KG1 (cell line): ENCODE measurements around the gene SLC6A19.
"Not testable (repeated sequence)": the region's sequence is repeated elsewhere in the genome, so short reads cannot be mapped to it uniquely, and the experiment has no call there.

Source experiments
- DNase-seq: peaks from one replicate; lab custom pipeline; 2025; lab: John Stamatoyannopoulos, UW

SLC6A19 gene

DNA sequence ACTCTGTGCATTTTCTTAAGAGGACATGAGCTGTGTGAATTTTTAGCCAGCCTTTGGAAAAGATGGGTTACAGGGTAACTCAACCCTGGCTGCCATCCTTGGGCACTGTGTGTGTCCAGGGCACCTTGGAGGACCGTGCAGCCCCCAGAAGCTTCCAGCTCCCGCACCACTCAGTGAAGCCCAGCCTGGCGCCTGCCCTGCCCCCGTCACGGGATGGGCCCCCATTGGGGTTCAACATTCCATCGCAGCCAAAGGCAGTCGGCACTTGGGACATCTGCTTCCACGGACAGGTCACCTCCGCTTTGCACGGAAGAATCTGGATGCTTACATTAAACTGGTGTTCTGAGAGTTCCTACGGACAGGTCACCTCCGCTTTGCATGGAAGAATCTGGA is 21.9 kb downstream of the SLC6A19 start:
- DNase-seq, result no peak

DNA sequence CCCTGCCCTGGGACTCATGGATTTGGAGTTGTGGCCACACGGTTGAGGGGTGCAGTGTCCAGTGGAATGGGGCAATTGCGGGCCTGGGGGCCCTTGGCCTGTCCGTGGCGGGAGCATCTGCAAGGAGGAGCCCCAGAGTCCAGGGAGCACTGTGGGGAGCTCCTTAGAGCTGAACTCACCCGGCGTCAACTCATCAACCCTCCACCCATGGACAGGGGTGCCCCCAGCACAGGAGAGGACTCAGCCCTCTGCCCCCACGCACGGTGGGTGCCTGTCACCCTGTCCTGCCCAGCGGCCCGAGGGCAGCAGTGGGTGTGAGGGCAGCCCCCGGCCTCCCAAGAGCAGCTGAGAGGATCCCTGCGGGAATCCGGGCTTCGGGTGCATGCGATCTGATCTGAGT is 23.2 kb downstream of the SLC6A19 start:
- no peak for DNase-seq

DNA sequence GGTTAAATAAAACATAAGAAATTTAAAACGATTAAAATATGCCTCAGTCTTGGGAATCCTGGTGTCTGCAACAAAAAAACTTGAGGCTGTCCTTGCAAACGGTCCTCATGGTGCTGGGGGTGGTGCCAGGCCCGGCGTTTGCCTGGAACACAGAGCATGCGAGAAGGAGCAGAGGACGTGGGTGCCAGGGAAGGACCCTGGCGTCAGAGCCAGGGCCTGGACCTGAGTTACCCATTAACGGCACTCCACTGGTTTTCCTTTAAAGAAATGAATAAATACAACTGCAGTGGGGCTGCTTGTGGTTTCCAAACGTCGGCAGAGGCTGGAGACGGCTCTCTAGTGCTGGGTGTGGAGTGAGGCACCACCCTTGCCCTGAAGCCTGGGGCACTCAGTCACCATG is 23.7 kb downstream of the SLC6A19 start, which contains the start of gene SLC6A18:
TSS of gene SLC6A18 (plus strand) at position 301 of the 400 bp plus-strand sequence. CDS start at position 398, 97 bp downstream.
- no peak for DNase-seq

DNA sequence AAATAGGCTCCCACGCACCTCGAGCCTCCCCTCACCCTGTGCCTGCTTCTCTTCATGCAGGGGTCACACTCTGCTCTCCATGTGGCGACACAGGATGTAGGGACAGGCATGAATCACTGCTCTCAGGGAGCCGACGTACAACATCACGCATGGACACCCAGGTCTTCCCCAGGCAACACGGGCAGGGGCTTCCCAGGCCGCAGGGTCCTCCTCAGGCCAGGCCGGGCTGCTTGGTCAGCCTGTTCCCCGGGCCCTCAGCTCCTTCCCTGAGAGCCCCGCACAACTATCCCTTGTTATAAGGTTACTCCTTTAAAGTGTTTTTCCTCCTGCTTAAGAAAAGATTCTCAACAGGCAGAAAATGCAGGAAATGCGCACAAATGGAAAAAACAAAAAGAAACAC is 24.8 kb downstream of the SLC6A19 start:
- DNase-seq, result no peak

DNA sequence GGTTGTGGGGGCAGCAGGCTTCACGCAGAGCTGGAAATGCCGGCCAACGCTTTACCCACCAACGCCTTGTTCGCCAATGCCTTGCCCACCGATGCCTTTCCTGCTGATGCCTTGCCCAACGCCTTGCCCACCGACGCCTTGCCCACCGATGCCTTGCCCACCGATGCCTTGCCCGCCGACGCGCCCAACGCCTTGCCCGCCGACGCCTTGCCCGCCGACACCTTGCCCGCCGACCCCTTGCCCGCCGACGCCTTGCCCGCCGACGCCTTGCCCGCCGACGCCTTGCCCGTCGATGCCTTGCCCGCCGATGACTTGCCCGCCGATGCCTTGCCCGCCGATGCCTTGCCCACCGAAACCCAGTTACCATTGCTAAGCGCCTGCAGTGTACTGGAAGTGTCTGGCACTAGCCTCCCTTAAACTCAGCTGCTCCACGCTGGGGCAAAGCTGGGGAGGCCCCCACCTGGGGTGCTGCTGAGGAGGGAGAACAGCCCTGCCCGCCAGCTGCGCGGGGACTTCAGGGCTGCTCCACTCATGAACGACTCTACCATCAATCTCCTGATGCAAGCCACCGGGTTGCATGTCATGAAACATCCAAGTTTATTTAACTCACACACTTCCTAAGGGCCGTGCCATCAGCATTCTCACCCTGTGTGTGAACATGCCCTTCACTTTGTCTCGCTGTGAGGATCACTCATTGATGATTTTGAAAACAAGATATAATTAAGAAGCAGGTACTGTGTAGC is 25.6 kb downstream of the SLC6A19 start:
- DNase-seq, result no peak

DNA sequence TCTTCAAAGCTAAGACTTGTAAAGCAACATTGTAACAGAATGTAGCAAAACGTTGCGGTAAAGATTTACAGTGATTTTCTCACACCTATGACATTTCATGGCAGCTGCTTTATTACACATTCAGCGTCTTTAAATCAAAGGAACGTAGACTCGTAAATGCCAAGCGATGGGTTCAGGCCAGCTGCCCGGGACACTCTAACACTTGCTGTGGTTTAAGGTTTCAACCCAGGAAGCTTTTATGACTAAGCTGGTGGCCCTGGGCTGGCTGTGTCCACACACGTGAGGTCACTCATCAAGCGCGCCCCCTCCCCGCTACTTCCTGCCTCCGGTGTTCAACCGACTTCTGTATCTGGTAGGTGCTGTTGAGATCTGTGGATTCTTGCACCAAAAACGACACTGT is 26.3 kb downstream of the SLC6A19 start:
- no peak for DNase-seq

DNA sequence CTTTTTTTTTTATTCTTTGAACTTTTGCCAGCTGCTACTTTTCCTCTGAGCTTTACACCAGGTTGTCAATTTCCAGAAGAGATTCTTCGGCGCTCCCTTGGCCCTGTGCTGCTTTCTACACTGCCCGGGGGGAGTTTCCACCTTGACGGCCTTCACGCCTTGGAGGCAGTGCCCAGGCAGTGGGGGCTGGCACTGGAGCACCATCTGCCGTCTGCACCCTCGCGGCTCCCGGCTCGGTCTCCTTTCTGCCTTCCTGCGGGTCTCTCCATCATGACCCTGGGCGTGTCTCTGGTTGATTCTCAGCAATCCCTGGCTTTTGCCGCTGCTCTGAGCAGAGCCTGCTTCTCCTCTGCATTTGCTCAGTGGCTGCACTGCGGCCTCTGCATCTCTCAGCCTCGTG is 26.7 kb downstream of the SLC6A19 start:
- no peak for DNase-seq

DNA sequence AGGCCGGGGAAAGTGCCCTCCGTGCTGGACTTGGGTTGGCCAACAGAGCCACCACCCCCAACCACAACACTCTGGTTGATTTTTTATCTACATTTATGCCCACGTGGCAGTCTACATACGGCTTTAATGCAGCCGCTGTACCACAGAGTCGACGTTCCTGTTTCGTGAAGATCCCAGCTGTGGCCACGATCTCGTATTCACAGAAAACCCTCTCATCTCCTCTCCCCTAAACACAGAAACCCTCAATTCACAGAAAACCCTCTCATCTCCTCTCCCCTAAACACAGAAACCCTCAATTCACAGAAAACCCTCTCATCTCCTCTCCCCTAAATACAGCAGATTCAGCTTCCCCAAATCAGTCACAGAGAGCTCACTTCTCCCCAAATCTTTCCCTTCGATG is 27.6 kb downstream of the SLC6A19 start:
- not testable (repeated sequence) for DNase-seq

DNA sequence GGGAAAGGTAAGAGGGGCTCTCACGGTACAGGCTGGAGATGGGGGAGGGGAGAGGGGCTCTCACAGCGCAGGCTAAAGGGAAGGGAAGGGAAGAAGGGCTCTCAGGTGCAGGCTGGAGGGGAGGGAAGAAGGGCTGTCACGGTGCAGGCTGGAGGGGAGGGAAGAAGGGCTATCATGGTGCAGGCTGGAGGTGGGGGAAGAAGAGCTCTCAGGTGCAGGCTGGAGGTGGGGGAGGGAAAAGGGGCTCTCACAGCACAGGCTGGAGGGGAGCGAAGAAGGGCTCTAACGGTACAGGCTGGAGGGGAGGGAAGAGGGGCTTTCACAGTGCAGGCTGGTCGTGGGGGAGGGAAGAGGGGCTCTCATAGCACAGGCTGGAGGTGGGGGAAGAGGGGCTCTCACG is 28.4 kb downstream of the SLC6A19 start:
- no peak for DNase-seq

DNA sequence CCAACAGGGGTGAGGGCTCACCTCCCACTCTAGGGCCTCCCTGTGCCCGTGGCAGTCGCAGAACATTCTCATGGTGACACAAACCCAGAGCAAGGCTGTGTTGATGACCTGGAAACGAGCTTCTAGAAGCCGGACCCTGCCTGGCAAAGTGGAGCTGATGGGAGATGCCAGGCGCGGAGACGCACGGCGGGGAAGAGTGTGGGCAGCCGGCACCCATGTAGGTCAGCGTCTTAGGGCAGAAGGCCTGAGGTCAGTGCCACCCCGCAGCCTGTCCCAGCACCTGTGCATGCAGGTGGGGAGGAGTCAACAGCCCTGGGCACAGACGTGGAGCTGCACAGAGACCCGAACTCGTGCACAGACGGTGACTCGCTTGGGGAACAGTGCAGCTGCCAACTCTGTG is 29.2 kb downstream of the SLC6A19 start:
- no peak for DNase-seq

DNA sequence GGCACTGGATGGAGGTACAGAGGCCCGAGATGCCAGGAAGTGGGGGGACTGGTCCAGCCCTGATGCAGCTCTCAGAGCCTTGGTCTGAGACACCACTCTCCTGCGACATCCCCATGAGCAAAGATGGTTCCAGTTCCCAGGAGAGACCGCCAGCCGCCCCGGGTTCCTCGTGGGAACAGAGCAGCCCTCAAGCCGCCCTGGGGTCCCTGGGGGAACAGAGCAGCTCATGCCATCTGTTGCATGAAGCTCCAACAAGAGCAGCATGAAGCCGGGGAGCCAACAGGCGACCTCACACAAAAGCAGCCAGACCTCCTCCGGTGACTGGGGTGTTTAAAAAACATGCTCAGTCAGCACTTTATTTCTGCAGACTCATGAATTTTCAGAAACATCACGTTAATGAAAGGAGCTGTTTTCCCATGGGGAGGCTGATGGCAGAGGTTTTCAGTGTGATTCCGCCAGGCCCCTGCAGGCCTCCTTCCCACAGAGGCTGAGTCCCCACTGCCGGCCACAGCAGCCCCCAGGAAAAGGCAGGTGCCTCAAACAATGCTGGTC is 30.0 kb downstream of the SLC6A19 start:
- no peak for DNase-seq

DNA sequence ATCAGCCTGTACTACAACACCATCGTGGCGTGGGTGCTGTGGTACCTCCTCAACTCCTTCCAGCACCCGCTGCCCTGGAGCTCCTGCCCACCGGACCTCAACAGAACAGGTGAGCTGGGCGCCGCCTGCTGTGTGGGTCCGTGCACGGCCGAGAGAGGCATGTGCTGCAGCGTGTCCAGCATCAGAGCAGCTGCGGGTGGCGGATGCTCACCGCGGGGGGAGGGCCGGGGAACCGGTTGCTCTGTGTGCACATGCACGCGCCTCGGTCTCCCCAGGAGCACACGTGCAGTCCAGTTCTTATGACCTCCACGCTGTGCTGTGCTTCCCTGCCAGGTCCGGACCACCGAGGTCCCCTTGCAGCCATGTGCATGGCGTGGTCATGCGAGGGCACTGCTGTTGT is 31.4 kb downstream of the SLC6A19 start:
- DNase-seq, result no peak

DNA sequence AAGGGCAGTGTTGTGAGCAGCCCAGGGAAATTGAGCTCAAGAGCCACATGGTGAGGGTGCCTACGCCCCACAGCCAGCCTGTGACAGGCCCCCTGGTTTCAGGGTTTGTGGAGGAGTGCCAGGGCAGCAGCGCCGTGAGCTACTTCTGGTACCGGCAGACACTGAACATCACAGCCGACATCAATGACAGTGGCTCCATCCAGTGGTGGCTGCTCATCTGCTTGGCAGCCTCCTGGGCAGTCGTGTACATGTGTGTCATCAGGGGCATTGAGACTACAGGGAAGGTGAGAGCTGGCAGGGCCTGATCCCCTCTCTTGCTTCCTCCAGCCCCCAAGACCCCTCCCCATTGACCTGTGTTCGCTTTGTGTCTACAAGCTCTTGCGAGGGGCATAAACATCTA is 34.0 kb downstream of the SLC6A19 start:
- no peak for DNase-seq

DNA sequence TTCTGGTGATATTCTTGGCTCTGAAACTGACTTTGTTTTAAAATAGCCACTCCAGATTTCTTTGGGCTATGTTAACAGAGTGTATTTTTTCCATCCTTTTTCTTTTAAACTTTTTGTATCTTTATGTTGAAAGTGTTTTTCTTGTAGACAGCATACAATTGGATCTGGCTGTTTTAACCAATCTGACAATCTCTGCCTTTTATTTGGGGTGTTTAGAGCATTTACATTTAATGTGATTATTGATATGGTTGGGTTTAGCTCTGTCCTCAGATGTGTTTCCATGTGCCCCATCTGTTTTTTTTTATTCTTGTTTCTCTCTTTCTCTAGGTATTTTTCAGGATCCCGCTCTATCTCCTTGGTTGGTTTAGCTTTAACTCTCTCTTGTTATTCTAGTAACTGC is 34.4 kb downstream of the SLC6A19 start:
- no peak for DNase-seq

DNA sequence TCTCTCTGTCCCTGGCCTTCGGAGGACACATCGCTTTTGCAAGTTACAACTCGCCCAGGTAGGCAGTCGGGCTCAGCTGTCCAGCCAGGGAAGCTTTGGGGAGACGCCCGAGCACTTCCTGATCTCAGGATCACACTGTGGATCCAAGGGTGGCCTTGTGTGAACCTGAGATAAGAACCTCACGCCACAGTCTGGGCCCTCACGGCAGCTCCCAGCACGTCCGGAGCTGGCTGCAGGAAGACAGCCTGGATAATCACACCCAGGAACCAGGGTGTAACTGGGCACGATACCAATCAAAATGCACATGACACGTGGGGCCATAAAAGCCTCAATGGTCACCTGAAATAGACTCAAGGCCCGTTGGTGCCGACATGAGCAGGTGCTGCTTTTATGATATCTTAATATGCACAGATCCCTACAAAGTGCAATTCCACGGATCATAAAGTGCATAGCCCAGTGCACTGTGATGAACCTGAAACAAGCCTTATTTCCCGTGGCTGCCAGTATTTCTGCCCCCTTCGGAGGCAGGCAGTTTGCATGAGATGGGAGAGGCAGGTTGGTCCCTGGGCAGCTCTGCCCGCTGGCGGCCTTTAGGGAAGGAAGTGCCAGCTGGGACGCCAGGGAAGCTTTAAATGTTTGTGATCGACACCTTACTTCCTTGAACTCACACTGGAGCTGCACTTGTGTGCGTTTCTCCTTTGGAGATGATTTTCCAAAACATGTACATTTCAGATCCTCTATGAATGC is 38.3 kb downstream of the SLC6A19 start:
- no peak for DNase-seq

DNA sequence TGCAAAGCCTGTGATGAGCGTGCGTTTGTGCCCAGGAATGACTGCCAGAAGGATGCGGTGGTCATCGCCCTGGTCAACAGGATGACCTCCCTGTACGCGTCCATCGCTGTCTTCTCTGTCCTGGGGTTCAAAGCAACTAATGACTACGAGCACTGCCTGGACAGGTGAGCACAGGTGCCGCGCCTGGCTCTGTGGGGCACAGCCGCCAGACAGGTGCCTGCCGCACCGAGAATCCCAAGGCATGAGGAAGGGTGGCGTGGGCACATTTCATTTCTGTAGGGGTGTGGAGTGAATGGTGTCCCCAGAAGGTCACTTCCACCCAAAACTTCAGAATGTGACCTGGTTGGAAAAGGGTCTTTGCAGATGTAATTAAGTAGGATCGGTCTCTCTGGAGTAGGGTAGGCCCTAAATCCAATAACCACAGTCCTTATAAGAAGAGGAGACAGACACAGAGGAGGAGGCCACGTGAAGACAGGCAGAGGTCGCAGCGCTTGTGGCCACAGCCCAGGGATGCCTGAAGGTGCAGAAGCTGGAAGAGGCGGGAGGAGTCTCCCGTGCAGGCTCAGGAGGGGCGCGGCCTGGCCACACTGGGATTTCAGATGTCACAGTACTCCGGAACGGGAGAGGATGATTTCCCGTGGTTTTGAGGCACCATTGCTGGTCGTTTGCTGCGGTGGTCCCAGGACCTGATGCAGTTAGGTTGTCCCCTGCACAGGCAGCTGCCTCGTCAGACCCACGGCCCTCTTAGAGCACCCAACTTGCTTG is 39.3 kb downstream of the SLC6A19 start:
- no peak for DNase-seq

DNA sequence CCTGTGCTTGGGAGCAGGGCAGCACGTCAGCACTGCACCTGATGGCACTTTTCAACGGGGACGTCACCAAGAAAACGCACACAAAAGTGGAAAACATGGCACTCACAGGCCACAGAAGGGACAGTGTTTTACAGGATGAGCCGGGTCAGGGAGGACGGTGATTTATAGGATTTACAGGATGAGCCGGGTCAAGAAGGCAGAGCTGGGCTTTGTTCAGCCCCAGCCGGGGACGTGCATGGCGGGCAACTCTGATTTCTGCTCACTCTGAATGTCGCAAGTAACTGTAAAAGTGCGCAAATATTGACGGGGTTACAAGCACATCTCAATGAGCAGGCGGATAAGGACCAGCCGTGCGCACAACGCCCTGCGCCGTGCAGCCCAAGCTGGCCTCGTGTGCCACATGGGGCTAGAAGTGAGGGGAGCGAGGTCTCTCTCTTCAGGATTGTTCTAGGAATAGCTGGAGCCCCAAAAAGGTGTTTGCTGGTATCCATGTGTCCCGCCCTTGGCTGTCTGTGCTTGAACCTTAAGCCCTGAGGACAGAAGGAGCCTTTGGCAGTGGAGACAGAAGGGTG is 40.2 kb downstream of the SLC6A19 start:
- DNase-seq, result no peak

DNA sequence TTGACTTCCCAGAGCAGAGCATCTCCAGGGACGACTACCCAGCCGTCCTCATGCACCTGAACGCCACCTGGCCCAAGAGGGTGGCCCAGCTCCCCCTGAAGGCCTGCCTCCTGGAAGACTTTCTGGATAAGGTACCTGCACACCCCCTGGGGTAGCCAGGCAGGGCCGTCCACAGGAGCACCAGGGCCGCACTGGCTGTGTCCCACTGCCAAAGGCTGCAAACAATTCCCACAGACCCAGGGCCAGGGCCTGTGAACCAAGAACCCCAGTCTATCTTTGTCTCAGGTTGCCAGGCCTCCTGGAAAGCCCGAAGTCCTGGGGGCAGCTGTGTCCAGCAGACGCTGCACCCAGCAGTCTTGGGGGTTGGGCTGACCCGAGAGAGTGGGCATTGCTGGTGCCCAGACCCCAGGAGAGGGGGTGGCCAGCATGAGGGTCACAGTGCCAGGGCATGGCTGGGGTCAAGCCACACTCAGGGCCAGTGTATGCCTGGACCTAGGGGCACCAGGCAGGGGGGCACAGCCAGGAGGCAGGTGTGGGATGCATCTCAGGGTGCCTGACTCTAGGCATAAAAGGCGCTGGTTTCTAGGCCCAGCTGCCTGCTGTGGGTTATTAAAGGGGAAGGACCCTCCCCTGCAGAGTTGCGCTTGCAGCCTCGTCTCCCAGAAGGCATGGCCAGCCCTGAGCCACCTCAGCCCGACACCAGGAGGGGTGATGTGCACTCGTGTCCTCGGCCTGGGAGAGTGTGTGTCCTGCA is 41.5 kb downstream of the SLC6A19 start:
- DNase-seq, result no peak

DNA sequence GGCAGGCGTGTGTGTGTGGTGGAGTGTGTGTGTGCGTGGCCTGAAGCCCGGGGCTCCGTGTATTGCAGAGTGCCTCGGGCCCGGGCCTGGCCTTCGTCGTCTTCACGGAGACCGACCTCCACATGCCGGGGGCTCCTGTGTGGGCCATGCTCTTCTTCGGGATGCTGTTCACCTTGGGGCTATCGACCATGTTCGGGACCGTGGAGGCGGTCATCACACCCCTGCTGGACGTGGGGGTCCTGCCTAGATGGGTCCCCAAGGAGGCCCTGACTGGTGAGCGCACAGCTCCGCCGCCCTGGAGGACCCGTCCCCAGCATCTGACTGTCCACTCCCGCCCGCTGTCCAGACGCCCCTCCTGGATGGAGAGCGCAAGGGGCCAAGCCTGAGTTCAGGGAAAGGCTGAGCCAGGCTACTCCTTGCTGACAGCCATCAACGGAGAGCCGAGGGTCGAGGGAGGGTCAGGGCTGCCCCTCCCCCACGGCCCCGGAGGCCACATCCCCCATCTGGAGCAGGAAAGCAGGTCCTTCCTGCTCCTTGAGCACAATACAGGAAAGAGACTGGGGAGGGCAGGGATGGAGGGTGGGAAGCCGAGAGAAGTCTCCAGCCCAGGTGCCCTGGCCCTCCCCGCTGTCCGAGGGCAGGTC is 42.2 kb downstream of the SLC6A19 start:
- no peak for DNase-seq

DNA sequence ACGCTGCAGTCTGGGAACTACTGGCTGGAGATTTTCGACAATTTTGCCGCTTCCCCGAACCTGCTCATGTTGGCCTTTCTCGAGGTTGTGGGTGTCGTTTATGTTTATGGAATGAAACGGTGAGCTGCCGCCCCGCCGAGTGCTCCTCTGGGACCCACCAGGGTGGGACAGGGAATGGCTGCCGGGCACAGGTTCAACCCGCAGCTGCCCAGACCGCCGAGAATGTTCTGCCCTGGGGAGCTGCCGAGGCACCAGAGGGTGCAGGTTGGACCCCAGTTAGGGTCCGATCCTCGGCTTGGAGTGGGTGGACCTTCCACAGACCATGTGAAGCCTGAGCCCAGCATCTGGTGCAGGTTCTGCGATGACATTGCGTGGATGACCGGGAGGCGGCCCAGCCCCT is 42.9 kb downstream of the SLC6A19 start:
- no peak for DNase-seq

DNA sequence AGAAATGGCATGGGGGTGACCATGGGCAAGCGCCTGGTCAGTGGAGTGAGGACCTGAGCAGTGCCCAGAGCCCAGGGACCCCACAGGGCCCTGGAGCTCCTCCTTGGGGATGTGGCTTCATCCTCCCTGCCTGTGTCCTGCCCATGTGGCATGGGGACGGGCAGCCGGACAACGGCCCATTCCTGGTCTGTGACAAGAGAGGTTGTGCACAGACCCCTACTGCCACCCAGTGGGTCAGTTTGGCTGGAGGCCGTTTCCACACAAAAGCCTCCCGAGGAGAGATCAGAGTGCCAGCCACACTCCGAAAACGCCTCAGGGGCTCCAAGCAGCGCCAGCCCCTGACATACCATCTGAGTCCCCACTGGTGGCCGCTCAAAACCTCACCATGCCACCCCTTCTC is 43.6 kb downstream of the SLC6A19 start:
- no peak for DNase-seq
